NCI-H446 (cell line): ENCODE data around the gene PDK2.

Source experiments
- DNase-seq, 2 experiments: peaks; one replicate each; lab custom pipeline; 2025; lab: John Stamatoyannopoulos, UW

Gene PDK2

DNA sequence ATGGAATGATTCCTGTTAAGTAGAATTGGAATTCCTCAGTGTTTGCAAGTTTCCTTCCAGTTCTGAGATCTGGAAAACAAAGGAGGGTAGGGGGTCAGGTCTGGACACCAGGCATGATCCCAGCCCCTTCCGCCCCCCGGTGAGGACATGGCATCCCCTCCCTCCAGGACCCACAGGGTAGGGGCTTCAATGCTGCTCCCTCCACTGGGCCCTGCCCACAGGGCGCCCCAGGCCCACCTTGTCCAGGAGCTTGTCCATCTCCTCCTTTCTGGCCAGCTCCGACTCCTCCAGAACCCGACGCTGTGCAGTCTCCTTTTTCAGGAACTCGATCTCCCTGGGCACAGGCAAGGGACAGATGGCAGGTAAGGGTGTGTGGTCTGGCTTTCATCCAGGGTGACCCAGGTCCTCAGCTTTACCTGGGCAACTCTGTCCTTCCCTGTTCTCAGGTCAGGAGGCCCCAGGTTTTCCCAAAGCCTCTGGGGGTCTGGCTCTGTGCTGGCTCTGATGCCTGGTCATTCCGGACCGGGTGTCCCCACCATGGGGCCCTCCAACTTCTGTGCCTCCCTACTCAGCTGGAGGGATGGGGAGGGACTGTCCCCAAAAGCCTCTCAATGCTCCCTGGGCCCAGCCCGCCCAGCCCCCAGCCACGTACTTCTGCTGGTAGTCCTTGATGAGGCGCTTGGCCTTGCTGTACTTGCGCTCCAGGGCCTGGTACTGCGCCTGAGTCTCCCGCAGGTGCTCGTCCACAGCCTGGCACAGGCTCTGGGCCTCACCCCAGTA lies 40.4 kb downstream of the PDK2 start:
- no peak for DNase-seq

DNA sequence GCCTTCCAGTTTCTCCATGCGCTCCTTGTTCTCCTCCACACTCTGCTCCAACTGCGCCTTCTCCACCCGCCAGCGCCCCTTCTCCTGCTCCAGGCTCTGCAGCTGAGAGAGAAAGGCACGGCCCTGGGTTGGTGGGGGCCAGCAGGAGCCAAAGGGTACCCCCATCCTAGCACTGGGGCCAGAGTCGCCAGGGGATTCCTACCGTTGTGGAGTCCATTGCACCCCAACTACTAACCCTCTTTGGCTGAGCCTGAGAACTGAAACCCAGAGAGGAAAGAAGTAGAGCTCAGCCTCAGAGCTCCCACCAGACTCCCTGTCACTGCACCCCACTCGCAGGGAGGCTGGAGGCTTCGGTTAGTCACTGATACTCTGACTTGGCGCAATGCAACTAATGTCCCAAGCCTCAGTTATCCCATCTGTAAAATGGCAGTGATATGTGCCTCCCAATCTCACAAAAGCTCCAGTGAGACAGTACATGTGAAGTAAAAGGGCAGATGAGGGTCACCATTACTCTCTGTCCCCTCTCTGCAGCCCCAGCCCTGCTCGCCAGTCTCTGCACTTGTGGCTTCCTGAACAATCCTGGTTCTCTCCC lies 41.0 kb downstream of the PDK2 start:
- DNase-seq, result no peak

DNA sequence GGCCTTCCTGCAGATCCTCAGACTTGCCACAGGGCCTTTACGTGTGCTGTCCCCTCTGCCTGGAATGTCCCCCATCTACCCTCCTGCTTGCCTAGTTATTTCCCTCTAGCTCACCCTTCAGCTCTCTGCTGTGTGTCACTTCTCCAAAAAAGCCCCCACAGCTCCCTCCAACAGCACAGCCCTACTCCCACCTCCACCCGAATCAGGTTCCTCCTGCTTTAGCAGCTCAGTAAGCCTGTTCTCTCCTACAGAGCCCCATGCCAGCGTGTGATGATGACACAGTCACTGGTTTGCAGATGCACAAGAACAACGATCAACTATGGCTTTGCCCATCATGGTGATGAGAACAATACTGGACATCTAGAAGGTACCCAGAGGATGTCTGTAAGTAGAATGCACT lies 41.9 kb downstream of the PDK2 start:
- DNase-seq, result no peak

DNA sequence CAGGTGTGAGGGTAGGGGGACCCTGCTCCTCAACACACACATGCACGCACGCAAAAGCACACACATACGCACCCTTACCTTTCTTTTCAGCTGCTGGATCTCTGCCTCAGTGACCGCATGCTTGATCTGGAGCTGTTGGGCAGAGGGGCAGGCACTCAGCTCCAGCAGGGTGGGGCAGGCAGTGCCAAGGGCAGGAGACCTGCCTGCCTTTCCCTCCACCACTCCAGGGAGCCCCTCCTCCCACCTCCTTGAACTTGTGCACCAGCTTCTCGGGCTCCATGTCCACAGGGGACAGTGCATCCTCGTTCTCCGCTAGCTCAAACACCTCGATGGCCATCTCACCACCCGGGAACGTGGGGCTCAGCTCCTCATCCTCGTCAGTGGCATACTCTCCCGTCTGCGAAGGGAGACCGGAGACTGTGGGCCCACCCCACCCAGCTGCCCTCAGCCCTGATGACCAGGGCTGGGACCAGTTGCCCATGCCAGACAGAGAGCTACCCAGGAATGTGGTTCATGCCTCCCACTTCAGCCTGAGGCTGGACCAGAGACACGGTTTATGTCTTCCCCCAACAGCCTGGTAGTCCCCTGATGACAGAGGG lies 44.1 kb downstream of the PDK2 start:
- no peak for DNase-seq

DNA sequence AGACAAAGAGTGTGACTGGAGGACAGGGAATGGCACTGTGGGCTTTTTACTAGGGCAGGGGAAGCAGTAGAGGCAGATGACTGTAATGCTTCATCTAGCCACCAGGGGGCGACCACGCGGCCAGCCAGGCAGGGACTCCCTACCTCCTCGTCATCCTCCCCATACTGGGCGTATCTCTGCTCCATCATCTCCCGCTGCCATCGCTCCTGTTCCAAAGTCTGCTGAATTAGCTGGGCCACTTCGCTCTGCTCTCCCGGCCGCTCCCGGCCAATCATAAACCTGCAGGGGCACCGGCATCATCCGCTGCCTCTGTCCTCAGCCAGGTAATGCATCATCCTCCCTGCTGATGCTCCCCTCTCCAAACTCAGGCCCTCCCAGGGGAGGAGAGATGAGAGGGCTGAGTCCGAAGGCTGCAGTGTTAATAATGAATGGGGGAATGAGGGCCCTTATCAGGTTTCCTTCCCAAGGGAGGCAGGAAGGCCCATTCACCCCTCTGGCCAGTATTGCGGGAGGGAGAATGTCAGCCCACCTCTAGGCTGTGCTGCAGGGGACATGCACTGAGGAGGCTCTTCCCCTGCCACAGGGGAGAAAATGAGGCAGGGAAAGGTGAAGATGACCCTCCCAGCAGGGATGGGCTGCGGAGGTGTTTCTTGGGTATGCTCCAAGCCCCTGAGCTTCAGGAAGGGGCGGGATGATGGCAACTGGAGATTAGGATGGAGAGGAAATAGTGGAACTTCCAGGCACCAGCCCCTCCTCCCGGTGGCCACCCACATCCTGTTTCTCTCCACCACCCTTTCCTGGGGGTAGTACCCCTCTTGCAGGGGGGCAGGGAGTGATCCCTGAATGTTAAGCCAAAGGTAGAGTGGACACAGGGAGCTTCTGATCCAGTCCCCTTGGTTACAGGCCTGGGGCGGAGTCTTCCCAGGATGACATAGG lies 45.1 kb downstream of the PDK2 start:
- peak in 1 of 2 experiments; percentile 35 for DNase-seq

DNA sequence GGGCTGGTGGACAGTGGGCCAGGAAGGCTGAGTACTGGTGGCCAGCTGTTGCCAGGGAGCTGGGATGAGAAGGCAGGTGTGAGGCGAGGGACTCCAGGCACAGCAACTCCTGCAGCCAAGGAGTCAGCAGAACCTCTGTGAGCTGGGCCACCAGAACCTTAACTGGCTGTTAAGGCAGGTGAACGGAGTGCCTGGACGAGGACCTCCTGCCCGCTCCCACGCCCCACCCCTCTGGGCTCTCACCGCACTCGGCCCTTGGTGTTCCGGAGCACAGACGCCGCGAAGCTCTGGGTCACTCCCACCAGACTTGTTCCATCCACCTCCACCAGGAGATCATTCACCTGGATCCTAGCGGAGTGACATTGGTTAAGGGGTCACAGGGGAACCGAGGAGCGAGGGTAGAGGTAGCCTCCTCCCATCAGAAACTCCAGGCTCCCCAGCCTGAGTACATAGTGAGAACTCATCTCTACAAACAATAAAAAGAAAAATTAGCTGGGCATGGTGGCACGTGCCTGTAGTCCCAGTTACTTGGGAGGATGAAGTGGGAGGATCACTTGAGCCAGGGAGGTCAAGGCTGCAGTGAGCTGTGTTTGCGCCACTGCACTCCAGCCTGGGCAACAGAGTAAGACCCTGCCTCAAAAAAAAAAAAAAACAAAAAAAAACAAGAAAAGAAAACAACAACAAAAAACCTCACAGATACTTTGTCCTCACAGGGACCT lies 46.0 kb downstream of the PDK2 start:
- DNase-seq, result no peak

DNA sequence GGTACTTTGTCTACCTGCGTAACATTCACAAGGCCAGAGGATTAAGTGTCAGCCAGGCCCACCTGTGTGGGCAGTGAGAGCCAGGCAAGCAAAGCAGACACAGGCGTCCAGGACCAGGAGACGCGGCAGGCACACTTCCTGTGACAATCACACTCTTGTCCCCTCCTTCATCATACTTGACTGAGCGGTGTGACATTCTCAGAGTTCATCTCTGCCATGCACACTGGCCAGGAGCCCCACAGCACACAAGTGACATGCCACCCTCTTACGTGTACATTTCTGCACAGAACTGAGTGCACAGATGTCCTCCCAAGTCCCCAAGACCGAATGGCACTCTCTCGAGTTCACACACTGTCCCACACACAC lies 46.6 kb downstream of the PDK2 start:
- no peak for DNase-seq

DNA sequence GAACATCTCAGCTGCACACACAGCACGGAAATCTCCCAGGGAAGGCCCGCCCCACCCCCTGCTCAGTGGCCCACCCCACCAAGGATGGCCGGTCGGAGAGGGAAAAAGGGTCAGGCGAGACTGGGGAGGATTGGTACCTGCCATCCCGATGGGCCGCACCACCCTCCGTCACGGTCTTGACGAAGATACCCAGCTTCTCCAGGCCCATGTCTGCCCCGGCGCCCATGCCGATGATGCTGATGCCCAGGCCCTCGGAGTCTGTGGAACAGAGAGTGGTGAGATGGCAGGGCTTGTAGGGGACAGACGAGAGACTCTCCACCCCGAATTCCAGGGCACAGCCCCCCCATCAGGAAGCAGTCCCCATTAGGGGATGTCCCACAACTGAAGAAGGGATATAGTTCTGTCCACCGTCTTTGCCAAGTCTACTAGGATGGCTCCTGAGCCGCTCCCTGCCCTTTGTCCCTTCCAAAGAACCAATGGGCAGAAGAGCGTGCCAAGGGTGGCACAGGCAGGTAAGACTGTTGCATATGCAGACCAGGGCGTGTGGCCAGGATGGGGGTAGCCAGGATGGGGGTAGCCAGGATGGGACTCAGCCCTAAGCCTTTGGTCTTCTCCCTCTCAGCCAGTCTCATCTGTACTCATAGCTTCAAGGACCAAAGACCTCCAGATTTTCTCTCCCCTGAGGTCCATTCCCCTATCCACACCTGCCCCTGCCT lies 48.5 kb downstream of the PDK2 start:
- DNase-seq, result no peak

DNA sequence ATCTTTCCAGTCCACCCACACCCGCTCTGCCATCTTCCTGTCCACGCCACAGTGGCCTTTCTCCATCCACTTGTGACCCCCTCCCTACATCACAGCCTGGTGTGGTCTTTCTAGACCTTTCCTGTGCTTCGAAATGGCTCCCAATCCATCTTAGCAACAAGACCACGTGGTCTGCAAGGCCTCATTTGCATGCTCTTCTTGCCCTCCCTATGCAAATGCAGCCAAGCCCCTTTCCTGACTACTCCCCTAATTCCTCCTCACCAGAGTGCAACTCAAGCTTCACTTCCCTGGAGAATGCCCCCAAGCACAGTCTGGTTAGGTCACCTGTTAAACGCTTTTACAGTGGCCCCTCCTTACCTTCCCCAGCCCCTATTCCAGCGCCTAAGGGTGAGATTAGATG lies 49.2 kb downstream of the PDK2 start:
- no peak for DNase-seq

DNA sequence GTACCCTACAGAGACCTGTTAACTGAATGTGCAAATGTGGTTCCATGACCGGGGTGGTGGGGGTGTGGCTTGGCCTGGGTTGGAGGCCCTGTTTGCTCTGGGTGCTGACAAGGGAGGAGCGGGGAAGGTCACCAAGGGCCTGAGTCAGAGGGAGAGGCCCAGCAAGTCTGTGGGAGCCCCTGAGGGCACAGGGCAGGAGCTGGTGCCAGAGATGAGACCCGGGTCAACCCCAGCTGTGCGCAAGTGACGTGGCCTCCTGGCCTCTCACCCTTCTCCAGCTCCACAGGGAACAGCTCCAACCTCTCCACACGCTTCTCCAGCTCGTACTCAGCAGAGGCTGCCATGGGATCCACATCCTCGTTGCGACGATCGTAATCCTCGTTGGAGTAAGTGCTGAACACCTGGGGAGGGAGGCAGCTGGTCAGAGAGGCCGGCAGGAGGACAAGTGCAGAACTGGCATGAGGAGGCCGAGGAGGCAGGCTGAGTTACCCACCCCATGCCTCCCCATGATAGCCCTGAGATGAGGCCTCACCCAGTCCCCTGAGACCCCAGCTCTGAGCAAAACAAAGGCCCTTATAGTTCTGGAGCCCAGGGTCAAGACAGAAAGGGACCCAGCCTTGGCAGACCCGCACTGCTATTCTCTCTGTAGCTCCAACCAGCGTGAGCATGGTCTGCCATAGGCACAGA lies 49.8 kb downstream of the PDK2 start:
- no peak for DNase-seq

DNA sequence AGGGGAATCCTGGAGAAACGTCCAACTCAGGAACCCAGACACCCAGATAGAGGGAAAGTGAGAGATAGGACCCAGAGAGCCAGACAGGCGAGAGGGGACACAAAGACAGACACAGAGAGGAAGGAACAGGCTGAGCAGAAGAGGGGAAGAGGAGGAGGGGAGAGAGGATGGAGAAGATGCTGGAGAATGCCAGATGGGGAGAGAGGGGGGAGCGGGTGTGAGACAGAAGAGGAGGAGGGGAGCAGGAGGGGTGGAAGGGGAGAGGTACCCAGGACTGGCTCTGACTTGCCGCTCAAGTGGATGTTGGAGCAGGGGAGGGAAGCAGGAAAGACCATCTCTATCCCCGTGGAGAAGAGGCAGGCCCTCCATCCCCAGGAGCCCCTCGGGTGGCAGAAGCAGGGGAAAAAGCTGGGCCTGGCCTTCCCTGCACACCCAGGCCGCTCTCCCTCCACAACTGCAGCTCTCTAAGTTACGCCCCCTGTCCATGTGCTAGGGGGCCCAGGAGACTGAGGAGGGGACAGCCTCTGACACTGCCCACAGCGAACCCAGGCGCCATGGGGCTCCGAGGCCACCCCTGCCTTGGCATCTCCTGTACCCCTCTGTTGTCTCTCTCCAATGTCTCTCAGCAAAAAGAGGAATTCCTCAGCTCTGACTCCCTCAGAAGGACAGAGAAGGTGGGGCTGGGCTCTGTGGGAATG lies 50.5 kb downstream of the PDK2 start:
- no peak for DNase-seq

DNA sequence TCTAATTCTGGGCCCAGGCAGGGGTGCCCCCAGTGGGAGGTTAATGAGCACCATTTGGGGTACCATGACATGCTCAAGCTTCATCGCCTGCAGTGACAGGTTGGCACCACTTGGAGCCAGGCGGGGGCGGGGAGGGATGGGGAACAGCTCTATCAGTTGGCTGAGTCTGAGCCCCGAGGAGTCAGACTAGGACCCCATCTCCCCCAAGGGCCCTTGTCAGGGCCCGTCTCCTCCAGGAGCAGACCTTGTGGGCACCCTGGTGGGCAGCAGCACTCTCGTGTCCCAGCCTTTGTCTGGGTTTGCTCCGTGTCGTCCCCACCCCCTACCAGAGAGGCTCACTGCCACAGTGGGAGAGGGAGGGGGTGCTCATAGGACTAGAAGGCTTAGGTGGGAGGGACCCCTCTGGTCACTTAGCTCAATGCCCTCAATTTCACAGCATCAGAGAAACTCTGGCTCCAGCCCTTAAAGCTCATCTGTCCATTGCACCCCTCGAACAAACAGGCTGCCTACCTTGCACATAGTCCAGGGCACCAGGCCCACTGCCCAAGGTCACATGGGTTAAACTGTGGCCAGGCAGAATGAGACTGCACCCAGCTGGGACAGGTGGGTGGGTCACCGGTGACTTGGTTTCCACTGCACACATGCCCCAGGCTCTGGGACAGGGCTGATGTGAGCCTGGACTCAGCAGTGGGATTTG lies 51.2 kb downstream of the PDK2 start:
- DNase-seq, result no peak

DNA sequence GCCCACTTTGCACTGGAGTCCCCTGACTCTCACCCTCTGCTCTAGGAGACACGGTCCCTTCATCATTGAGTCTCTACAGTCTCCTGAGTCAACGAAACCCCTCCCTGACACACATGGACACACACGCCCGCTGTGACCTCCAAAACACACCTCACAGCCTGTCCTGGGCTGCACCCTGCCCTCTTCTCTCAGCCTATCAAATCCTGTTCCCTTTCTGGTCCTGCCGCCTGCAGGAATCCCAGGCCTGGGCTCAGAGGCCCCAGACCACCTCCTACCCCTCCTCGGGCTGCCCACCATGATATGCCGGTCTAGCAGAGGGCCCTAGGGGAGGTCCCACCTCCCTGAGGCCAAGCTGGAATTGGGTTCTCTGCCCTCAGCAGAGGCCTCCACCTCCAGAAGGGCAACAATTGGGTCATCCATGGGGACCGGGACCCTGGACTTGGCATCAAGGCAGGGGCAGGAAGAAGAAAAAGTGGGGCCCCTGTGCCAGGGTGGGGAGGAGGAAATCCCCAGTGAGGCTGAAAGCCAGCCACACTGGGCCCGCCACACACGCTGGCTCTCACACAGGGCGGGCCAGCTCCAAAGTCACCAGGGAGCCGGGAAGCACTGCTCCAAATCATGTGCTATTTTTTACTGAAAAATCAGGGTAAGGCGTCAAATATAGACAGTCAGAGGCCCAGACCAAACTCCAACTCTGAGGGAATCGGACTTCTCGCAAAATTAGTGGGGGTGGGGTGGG lies 51.9 kb downstream of the PDK2 start:
- DNase-seq, result no peak

DNA sequence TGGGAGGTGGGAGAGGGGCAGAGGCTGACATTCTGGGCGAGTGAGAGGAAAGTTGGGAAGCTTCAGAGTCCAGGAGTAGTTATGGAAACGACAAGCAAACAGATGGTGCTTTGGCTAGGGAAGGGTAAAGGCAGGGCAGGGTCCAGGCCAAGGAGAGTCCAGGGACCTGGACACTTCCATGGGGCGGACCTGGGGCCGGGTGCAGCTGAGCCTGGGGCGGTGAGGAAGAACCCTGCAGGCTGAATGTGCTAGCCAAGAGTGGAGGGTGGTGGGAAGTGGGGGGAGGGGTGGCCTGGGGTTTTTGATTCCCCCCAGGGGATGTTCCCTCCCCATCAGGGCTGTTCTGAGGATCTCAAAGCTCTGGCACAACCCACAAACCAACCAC lies 52.7 kb downstream of the PDK2 start:
- DNase-seq, result no peak

DNA sequence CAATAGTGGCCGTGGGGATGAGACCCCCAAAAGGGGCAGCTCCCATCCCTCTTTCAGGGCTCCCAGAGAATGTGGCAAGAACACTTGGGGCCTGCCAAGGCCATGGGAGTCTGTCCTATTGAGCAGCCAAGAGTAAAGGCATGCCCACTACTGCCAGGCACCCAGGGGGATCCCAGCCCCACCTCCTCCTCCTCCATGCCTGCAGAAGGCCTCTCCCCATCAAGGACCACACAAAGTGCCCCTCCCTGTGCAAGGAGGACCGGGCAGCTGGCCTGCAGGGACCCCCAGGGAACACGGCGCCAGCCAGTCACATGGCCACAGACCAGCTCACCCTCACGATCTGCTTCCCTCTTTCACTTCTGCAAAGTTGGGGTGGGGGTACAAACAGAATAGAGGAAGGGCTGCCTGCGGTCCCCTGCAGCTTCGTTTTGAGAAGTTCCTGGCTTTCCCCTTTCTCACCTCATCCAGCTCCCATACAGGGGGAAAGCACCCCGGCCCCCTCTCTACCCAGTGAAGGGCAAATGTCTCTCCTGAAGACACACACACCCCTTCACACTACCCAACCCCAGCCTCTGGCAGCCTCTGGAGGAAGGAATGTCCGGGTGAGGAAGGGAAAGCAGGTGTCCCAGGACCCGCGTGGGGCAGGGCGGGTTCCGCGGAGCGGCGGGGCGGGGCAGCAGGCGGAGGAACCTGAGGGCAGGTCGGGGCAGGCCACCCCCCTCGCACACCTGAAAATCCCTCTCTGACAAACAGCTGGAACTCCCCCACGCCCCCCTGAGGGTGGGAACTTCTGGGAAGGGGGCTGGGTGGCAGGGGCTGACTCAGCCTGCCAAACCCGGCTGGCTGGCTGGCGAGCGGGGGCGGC lies 53.3 kb downstream of the PDK2 start:
- no peak for DNase-seq

DNA sequence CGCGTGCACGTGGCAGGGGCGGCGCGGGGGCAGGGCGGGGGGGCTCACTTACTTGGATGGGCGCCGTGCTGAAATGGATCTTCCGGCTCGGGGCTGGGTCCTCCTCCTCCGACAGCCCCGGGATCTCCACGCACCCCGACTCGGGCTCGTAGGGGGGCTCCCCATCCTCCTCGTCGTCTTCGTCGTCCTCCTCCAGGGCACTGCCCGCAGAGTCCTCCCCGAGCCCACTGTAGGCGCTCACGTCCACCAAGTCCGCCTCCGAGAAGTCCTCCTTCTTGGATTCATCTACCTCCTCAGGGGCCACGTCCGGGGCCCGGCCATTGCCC lies 53.9 kb downstream of the PDK2 start:
- DNase-seq, result no peak

DNA sequence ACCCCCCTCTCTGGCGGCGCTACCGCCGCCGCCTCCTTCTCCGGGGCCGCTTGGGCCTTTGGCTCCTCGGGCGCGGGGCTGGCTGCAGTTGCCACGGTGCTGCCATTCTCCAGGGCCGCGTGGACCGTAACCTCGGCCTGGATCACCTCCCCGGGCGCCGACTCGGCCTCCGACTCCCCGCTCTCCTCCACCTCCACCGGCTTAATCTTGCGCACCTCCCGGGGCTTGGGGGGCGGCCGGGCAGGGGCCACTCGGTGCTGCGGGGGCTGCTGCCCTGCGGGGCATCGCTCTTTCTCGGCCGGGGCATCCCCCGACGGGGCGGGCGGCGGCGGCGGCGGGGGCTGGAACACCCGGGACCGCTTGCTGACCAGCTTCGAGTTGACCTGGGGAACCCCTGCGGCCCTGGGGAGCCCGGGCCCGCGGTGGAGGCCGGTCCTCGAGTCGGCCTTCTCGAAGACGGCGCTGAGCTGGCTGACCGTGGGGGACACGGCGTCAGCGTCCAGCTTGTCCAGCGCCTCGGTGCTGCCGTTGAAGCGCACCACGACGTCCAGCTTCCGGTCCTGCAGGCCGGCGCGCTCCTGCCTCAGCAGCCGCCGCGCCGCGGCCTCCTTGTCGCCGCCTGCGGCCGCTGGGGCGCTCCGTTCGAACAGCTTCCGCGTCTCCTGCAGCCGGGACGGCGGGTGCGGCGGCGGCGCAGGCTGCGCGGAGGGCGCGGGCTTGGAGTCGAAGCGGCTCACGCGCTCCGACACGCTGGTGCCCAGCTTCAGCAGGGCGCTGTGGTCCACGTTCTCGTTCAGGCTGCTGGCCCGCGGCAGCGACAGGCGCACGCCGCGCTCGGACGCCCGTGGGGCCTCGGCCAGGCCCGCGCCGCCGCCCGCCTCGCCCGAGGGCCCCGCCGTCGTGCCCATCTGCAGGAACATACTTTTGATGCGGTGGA lies 54.5 kb downstream of the PDK2 start:
- peak in 1 of 2 experiments; percentile 19 for DNase-seq
